HG02588 (cell line): ENCODE measurements around the gene ANAPC2.

ENCODE experiments used
- ATAC-seq: cut with Tn5 transposase; IDR thresholded peaks from one replicate; pipeline ENCODE4 v1.9.1; 2021; ENCODE audit warnings: mild to moderate bottlenecking, moderate library complexity; ENCODE audit not compliant: unreplicated experiment

ANAPC2 gene

DNA sequence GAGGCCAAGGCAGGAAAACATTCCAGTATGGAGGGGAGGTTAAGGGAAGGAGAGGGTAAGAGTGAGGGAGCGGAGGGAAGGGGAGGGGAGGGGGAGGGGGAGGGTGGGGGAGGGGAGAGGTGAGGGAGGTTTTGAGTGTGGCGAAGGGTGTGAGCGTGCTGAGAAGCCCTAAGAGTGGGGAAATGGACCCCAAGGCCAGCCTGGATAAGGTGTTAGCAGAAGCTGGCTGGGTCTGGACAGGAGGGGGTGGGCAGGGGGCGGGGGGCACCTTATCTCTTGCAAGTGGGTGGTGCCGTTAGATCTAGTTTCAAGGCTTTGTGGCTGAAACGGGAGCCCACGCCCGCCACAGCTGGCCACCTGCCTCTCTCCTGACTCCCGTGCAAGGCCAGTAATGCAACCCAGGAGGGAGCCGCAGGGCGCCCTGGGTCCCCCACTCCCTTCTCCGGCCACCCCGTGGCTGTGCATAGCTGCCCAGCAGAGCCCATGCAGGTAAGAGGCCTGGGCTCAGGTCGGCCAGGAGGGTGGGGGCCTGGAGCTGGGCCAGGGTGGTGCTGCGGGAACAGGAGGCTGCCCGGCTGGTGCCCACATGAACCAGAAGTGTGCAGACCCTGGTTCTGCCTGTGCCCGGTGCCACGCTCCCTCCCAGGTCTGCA lies 39.6 kb upstream of the ANAPC2 start:
- no peak for ATAC-seq

GRCh38 chr9:137227054-137227852 lies 38.9 kb upstream of the ANAPC2 start, which contains the start of gene RNF224:
Gene RNF224, plus strand, starts transcription at chr9:137227502. Its CDS starts 834 bp downstream, at chr9:137228336.
- ATAC-seq = no peak

GRCh38 chr9:137226338-137227053 lies 38.1 kb upstream of the ANAPC2 start:
- ATAC-seq = no peak

GRCh38 chr9:137225699-137226331 lies 37.5 kb upstream of the ANAPC2 start:
- ATAC-seq = no peak

DNA sequence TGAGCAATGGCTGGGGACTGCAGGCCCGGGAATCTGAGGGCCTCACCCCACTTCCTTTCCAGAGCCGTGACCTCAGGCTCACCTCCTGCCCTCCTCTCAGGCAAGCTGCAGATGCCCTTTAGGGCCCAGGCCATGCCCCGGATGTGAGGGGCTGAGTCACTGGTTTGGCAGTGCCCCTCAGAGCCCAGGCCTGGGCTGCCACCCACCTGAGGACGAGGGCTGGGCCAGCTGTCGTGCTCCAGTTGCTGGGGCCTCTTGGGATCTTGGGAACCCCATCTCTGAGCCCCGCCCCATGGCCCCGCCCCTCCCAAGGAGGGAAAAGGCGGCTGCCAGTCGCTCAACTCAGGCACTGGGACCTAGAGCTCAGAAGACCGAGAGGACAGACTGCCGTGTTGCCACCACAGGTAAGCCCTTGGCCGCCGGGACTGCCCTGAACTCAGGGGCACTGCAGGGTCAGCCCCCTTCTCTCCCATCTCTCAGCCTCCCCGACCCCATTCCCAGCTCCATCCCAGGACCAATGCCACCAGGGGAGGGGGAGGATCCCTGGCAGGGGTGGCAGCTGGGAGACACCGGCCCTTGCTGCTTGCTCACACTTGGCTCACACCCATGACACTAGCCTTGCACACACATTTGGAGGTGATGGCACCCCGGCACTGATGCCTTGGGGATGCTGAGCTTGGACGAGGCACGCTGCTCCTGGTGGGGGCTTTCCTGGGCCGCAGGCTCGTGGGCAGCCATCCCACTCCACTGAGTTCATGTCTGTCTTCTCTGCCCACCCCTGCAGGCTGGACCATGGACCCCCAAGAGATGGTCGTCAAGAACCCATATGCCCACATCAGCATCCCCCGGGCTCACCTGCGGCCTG lies 36.7 kb upstream of the ANAPC2 start, which contains the start of gene CYSRT1:
TSS of gene CYSRT1 (plus strand) at position 345 of the 865 bp plus-strand sequence. CDS start at position 793, 448 bp downstream.
- no peak for ATAC-seq

DNA sequence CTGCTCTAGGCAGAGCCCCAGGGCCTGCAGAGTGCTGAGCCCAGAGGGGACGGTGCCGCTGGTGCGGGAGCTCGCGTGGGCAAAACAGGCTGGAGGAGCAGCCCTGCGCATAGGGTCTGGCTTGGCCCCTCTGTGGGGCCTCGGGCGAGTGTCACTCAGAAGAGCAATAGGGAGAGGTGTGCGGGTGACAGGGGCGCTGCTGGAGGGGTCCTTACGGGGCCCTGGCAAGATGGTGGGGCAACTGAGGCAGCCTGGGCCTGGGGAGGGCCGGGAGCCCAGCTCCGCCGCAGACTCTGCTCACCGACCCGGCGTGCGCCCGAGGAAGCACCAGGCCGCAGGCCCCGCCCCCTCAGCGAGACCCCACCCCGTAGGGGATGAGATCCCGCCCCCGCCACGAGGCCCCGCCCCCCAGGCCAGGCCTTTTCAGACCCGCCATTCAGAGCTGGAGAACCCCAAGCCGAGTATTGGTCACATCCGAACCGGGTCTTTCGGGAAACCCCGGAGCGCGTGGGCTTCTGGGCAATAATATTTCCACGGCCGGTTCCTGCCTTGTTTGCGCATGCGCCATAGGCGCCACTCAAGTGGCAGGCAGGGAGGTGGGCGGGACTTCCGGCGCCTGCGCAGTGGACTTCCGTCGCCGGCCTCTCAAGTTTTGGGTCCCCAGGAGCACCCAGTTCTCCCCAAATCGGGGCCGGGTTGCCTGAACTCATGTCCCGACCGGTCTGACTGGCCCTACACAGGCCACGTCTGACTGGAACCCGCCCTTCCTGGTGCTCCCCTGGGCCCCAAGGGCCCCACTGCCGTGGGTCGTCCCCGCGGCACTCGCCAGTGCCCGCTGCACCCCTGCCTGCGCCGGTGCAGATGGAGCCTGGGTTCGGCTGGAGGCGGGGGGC lies 35.0 kb upstream of the ANAPC2 start:
- ATAC-seq = peak; percentile 67

DNA sequence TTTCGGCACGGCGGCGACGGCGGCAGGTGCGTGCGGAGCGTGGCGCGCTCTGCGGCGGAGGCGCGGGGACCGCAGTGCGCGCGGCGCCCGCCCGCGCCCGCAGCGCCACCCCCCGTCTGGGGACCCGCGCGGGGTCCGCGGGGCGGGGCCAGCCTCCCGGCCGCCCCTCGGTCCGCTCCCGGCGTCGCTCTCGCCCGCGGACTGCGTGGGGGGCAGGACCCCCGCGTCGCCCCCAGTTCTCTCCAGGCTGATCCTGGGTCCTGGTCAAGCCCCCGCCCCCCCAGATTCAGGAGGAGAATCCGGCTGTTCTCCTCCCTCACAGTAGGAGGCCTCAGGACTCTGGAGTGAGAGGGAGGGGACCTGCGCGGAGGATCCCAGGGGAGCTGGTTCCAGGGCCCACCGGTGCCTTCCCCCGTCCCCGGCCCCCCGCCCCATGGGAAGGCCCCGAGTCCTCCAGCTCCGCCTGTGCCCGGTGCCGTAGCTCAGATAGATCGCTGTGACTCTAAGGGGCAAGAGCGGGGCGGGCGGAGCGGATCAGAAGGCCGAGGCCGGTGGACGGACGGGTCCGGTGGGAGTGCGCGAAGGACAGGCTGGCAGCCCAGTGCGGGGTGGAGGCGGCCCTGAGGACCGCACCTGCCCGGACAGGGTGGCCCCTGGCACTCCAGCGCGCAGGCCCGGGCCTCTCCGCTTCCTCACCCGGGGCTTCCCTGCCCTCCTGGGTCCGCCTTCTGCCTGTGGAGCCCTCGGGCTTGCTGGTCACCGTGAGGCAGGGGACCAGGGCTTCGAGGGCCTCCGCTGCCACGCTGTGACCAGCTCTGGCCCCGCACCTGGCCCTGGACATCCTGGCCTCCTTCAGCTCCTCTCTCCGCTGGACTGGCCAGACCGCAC lies 34.1 kb upstream of the ANAPC2 start, which contains the start of gene RNF208:
TSS of gene RNF208 (minus strand) at position 51 of the 888 bp plus-strand sequence. CDS start 1,028 bp downstream, outside the sequence.
- ATAC-seq = peak; percentile 8

GRCh38 chr9:137221506-137222111 lies 33.2 kb upstream of the ANAPC2 start:
- no peak for ATAC-seq

GRCh38 chr9:137221095-137221505 lies 32.7 kb upstream of the ANAPC2 start:
- ATAC-seq = no peak

GRCh38 chr9:137220317-137221094 lies 32.1 kb upstream of the ANAPC2 start:
- ATAC-seq = no peak

DNA sequence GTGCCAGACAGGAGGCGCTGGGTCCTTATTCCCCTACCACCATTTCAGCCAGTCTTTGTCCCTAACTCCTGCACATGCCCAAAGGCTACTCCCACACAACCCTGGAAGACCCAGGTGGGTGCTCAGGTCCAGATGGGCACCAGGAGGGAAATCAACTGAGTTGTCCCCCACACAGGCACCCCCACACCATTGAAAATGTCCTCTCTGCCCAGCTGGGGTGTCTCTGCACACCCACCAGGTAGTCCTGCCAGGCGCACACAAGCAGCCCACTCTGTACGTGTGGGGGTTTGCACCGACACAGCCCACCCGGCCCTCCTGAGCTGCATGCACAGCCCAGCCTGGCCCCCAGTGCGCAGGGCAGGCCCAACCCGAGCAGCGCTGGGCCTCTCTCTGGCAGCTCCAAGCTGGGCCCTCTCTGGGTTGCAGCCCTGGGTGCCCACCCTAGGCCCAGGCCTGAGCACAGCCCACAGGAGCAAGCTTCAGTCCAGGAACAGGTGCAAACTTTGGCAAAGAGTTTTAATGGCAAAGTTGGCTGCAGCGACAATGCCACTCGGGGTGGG lies 31.5 kb upstream of the ANAPC2 start:
- no peak for ATAC-seq

GRCh38 chr9:137218754-137219271 lies 30.5 kb upstream of the ANAPC2 start:
- no peak for ATAC-seq

DNA sequence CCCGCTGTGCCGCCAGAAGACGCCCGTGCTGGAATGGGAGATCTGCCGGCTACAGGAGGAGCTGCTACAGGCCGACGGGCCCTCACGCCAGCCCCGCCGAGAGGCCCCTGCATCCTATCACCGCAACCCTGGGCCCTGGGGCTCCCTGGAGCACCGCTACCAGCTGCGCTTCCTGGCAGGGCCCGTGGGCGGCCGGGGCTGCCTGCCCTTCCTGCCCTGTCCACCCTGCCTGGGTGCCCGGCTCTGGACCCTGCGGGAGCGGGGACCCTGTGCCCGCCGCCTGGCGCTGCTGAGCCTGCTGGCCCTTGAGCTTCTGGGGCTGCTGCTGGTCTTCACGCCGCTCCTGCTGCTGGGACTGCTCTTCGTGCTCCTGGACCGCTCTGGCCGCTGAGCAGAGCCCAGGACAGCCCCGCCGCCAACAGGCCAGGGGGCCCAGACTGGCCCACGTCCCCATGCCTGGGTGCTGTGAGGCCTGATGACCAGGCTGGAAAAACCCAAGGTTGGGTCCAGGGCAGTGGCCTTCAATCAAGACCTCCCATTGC lies 29.9 kb upstream of the ANAPC2 start:
- ATAC-seq = no peak

GRCh38 chr9:137217276-137218211 lies 29.2 kb upstream of the ANAPC2 start:
- ATAC-seq = no peak
